GM12878 (cell line): ENCODE data around the gene NAV3.

Experiments
- CHD1 ChIP-seq: IDR thresholded peaks from 2 replicates; pipeline ENCODE4 v1.6.1; 2012; ENCODE audit warnings: low read depth, low read length, improper control_type of control experiment
- CTCF ChIP-seq, 3 experiments: IDR thresholded peaks in 2 of 3; conservative IDR thresholded peaks in 1 of 3; 2 replicates each; pipeline ENCODE4 v1.5.1; 2011; ENCODE audit warnings: low read depth in 3 of 3, low read length in 3 of 3, mild to moderate bottlenecking in 3 of 3, control low read depth in 2 of 3, moderate library complexity in 2 of 3, inconsistent platforms in 1 of 3, mixed read lengths in 1 of 3; ENCODE audit not compliant: control insufficient read depth in 2 of 3, insufficient read depth in 1 of 3; ENCODE audit errors: extremely low read depth in 1 of 3
- ESRRA ChIP-seq: IDR thresholded peaks from 2 replicates; pipeline ENCODE4 v1.6.1; 2012; ENCODE audit warnings: mild to moderate bottlenecking, low read length, improper control_type of control experiment
- FOXK2 ChIP-seq: fragments of 450-650 bp; IDR thresholded peaks from 2 replicates; pipeline ENCODE4 v1.6.1; 2017; ENCODE audit warnings: mild to moderate bottlenecking, moderate library complexity
- HDAC6 ChIP-seq: fragments of 200-600 bp; sonication (generic); IDR thresholded peaks from one replicate; pipeline ENCODE4 v1.8.0; 2017; ENCODE audit warnings: antibody characterized with exemption; ENCODE audit not compliant: unreplicated experiment
- HDGF ChIP-seq: fragments of 450-650 bp; IDR thresholded peaks from 2 replicates; pipeline ENCODE4 v1.6.1; 2016; ENCODE audit warnings: antibody characterized with exemption
- JUND ChIP-seq: IDR thresholded peaks from 2 replicates; pipeline ENCODE4 v1.6.1; 2012; ENCODE audit warnings: low read depth, mild to moderate bottlenecking, low read length, improper control_type of control experiment, moderate library complexity
- POLR2AphosphoS5 ChIP-seq: IDR thresholded peaks from 2 replicates; pipeline ENCODE4 v1.6.1; 2011; ENCODE audit warnings: mild to moderate bottlenecking, low read length, inconsistent platforms
- SIN3A ChIP-seq: IDR thresholded peaks from 2 replicates; pipeline ENCODE4 v1.6.1; 2012; ENCODE audit warnings: low read depth, low read length, improper control_type of control experiment
- STAT3 ChIP-seq: IDR thresholded peaks from 2 replicates; pipeline ENCODE4 v1.6.1; 2011; ENCODE audit warnings: low read depth, low read length, improper control_type of control experiment
- ZNF384 ChIP-seq: IDR thresholded peaks from 2 replicates; pipeline ENCODE4 v1.6.1; 2012; ENCODE audit warnings: low read depth, mild to moderate bottlenecking, low read length, improper control_type of control experiment, borderline replicate concordance
- TF ChIP-seq, protein P1 (sequence below): fragments of 450-650 bp; conservative IDR thresholded peaks from 2 replicates; pipeline ENCODE4 v1.6.1; 2017; ENCODE audit warnings: mild to moderate bottlenecking, moderate library complexity

DNA sequence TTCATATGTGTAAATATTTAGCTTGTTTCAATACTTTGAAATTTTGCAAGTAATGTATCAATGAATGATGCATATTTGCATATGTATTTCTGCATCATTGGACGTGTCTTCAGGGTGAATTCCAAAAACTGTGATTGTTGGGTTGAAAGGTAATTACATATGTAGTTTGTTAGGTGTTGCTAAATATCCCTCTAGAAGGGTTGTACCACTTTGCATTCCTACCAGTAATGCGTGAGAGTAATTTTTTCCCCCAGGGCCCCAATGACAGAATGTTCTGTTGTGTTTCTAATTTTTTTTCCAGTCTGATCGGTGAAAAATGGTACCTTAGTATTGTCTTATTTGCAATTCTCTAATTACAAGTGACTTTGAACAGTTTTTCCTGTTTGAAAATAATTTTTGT, 408.9 kb downstream of the NAV3 start:
- TF ChIP-seq HDAC6 (no peak), CTCF (IDR thresholded peaks at IDR 0.05 in 2 of 3, conservative IDR thresholded peaks at IDR 0.05 in 1 of 3; ENCODE audit: control insufficient read depth in 2 of 3, extremely low read depth in 1 of 3, insufficient read depth in 1 of 3, low read depth in 3 of 3, low read length in 3 of 3) (no peak), JUND (no peak), ZNF384 (no peak), SIN3A (no peak), HDGF (no peak), ESRRA (no peak), FOXK2 (no peak), STAT3 (no peak), CHD1 (no peak), POLR2AphosphoS5 (no peak)
- TF ChIP-seq, protein P1, sequence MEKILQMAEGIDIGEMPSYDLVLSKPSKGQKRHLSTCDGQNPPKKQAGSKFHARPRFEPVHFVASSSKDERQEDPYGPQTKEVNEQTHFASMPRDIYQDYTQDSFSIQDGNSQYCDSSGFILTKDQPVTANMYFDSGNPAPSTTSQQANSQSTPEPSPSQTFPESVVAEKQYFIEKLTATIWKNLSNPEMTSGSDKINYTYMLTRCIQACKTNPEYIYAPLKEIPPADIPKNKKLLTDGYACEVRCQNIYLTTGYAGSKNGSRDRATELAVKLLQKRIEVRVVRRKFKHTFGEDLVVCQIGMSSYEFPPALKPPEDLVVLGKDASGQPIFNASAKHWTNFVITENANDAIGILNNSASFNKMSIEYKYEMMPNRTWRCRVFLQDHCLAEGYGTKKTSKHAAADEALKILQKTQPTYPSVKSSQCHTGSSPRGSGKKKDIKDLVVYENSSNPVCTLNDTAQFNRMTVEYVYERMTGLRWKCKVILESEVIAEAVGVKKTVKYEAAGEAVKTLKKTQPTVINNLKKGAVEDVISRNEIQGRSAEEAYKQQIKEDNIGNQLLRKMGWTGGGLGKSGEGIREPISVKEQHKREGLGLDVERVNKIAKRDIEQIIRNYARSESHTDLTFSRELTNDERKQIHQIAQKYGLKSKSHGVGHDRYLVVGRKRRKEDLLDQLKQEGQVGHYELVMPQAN: no peak
